Parathyroid adenoma (tissue), 2 donors: ENCODE results near the gene PABPN1.

ENCODE experiments used
- H2AFZ ChIP-seq: fragments of 300-600 bp; sonication (generic); one replicate; pipeline ENCODE4 v1.7.0; 2017; ENCODE audit warnings: antibody characterized with exemption, mild to moderate bottlenecking
- H3K27ac ChIP-seq: fragments of 300-600 bp; sonication (generic); one replicate; pipeline ENCODE4 v1.7.0; 2017
- H3K27me3 ChIP-seq: fragments of 300-600 bp; sonication (generic); one replicate; pipeline ENCODE4 v1.7.0; 2017; ENCODE audit warnings: low read length; ENCODE audit not compliant: control insufficient read depth, insufficient read depth
- H3K36me3 ChIP-seq: fragments of 300-600 bp; sonication (generic); one replicate; pipeline ENCODE4 v1.7.0; 2017; ENCODE audit warnings: low read length; ENCODE audit not compliant: control insufficient read depth, insufficient read depth
- H3K4me1 ChIP-seq: fragments of 300-600 bp; sonication (generic); one replicate; pipeline ENCODE4 v1.7.0; 2017; ENCODE audit warnings: control low read depth
- H3K4me2 ChIP-seq: fragments of 300-600 bp; sonication (generic); one replicate; pipeline ENCODE4 v1.7.0; 2017; ENCODE audit warnings: low read length
- H3K4me3 ChIP-seq: fragments of 300-600 bp; sonication (generic); one replicate; pipeline ENCODE4 v1.7.0; 2017; ENCODE audit warnings: low read depth, low read length
- H3K79me2 ChIP-seq: fragments of 300-600 bp; sonication (generic); one replicate; pipeline ENCODE4 v1.7.0; 2017; ENCODE audit warnings: control low read depth
- H3K9ac ChIP-seq: fragments of 300-600 bp; sonication (generic); one replicate; pipeline ENCODE4 v1.7.0; 2017; ENCODE audit warnings: mild to moderate bottlenecking
- H3K9me3 ChIP-seq: fragments of 300-600 bp; sonication (generic); one replicate; pipeline ENCODE4 v1.7.0; 2017; ENCODE audit warnings: low read length; ENCODE audit not compliant: control insufficient read depth
- CTCF ChIP-seq: fragments of 300-600 bp; sonication (generic); IDR thresholded peaks from one replicate; pipeline ENCODE4 v1.7.0; 2017; ENCODE audit warnings: antibody characterized with exemption, mild to moderate bottlenecking
- donor health status: primary hyperparathyroidism.

Gene PABPN1

GRCh38 chr14:23361320-23361719, 40.1 kb downstream of the PABPN1 start:
- H3K9me3 ChIP-seq: no peaks in the 10 kb centered on the region
- TF ChIP-seq CTCF: no peak
- no peak overlapping the region for H3K4me3 ChIP-seq
- H3K9ac ChIP-seq: no peak overlapping the region
- H3K4me2 ChIP-seq: no peak overlapping the region
- H3K79me2 ChIP-seq: peaks cover 11% of the 10 kb centered on the region
- no peaks in the 10 kb centered on the region for H3K36me3 ChIP-seq
- H2AFZ ChIP-seq: no peak overlapping the region
- no peak overlapping the region for H3K27ac ChIP-seq
- H3K4me1 ChIP-seq: peaks cover 6% of the 10 kb centered on the region
- no peaks in the 10 kb centered on the region for H3K27me3 ChIP-seq

GRCh38 chr14:23361763-23362162, 40.5 kb downstream of the PABPN1 start:
- Histone ChIP-seq H3K27me3 (no peaks in the 10 kb centered on the region), H3K9ac (no peak overlapping the region), H3K4me1 (peaks cover 9% of the 10 kb centered on the region), H3K4me3 (no peak overlapping the region), H3K4me2 (no peak overlapping the region), H2AFZ (no peak overlapping the region), H3K9me3 (no peaks in the 10 kb centered on the region), H3K27ac (no peak overlapping the region), H3K36me3 (no peaks in the 10 kb centered on the region), H3K79me2 (peaks cover 11% of the 10 kb centered on the region)
- no peak for TF ChIP-seq CTCF

GRCh38 chr14:23362200-23362599, 40.9 kb downstream of the PABPN1 start:
- H3K4me2 ChIP-seq: no peak overlapping the region
- H3K9ac ChIP-seq: no peak overlapping the region
- H3K79me2 ChIP-seq: peaks cover 11% of the 10 kb centered on the region
- no peak overlapping the region for H3K27ac ChIP-seq
- peaks cover 11% of the 10 kb centered on the region for H3K4me1 ChIP-seq
- TF ChIP-seq CTCF: peak; percentile 51
- H3K27me3 ChIP-seq: no peaks in the 10 kb centered on the region
- no peak overlapping the region for H3K4me3 ChIP-seq
- H2AFZ ChIP-seq: no peak overlapping the region
- H3K9me3 ChIP-seq: no peaks in the 10 kb centered on the region
- no peaks in the 10 kb centered on the region for H3K36me3 ChIP-seq

GRCh38 chr14:23364164-23365035, 43.1 kb downstream of the PABPN1 start:
- Histone ChIP-seq H3K9ac (peak overlapping the region; percentile 88), H2AFZ (peak overlapping the region; percentile 95)

More at GRCh38 chr14:23364164-23365035, 43.1 kb downstream of the PABPN1 start:
- Histone ChIP-seq H3K4me1 (peaks cover 11% of the 10 kb centered on the region), H3K9me3 (no peaks in the 10 kb centered on the region), H3K4me2 (no peak overlapping the region), H3K4me3 (no peak overlapping the region), H3K27me3 (no peaks in the 10 kb centered on the region), H3K79me2 (peaks cover 11% of the 10 kb centered on the region), H3K36me3 (no peaks in the 10 kb centered on the region), H3K27ac (peak overlapping the region; percentile 98)
- TF ChIP-seq CTCF: no peak
